ENCODE measurements around the gene STPG3.

GRCh38 chr9:137279741-137280473, 28.8 kb downstream of the STPG3 start:
- no peak for TF ChIP-seq CTCF (IDR thresholded peaks at IDR 0.05)
- TF ChIP-seq EP300 (IDR thresholded peaks at IDR 0.05), result no peak
